CD14-positive monocyte (primary cell): ENCODE results near the gene EN2. TPM values are rescaled to one million over a fixed set of nuclear protein-coding genes. Genes with fewer than 3 reads are reported as not detected.

ENCODE experiments used
- DNase-seq, 3 donors: peaks; one replicate each; pipeline ENCODE4 v3.0.0-alpha.2; 2011 to 2022
- H2AFZ ChIP-seq: 2 replicates; pipeline ENCODE4 v1.6.0; 2012; ENCODE audit warnings: mild to moderate bottlenecking, low read depth, low read length, inconsistent platforms; ENCODE audit not compliant: insufficient read depth, poor library complexity, severe bottlenecking
- H3K27ac ChIP-seq, 2 donors: 1 replicate in 1 of 2; 2 replicates in 1 of 2; pipeline ENCODE4 v1.5.1; 2012 to 2013; ENCODE audit warnings: low read length in 2 of 2, control low read depth in 1 of 2, inconsistent platforms in 1 of 2, low read depth in 1 of 2, mild to moderate bottlenecking in 1 of 2
- H3K27me3 ChIP-seq, 2 donors: one replicate each; pipeline versions ENCODE4 v1.6.0 to v1.6.1; 2011 to 2013; ENCODE audit warnings: low read length in 2 of 2; ENCODE audit not compliant: control insufficient read depth in 2 of 2, insufficient read depth in 2 of 2
- H3K36me3 ChIP-seq, 2 donors: replicated peaks in 1 of 2; 1 replicate in 1 of 2; 2 replicates in 1 of 2; pipeline versions ENCODE4 v1.5.1 to v1.6.1; 2012 to 2013; ENCODE audit warnings: low read length in 2 of 2, control low read depth in 1 of 2, inconsistent platforms in 1 of 2, mild to moderate bottlenecking in 1 of 2; ENCODE audit not compliant: insufficient read depth in 2 of 2, control insufficient read depth in 1 of 2
- H3K4me1 ChIP-seq, 2 donors: 1 replicate in 1 of 2; 2 replicates in 1 of 2; pipeline versions ENCODE4 v1.5.1 to v1.6.1; 2012 to 2013; ENCODE audit warnings: low read length in 2 of 2, control low read depth in 1 of 2, inconsistent platforms in 1 of 2, mild to moderate bottlenecking in 1 of 2, moderate library complexity in 1 of 2; ENCODE audit not compliant: insufficient read depth in 2 of 2, control insufficient read depth in 1 of 2
- H3K4me2 ChIP-seq: replicated peaks from 2 replicates; pipeline ENCODE3; 2012; ENCODE audit warnings: low read length, moderate library complexity, mild to moderate bottlenecking; ENCODE audit not compliant: poor library complexity, severe bottlenecking; ENCODE audit errors: extremely low read depth
- H3K4me3 ChIP-seq, 3 experiments: fragments of 200-600 bp in 1 of 3; sonication (generic) in 1 of 3; replicated peaks in 1 of 3; 1 replicate in 2 of 3; 2 replicates in 1 of 3; pipeline ENCODE4 v1.5.1; 2011 to 2013; ENCODE audit warnings: low read length in 3 of 3, mild to moderate bottlenecking in 3 of 3, control low read depth in 2 of 3, low read depth in 2 of 3, inconsistent platforms in 1 of 3, moderate library complexity in 1 of 3
- H3K79me2 ChIP-seq: 2 replicates; pipeline ENCODE4 v1.6.0; 2012; ENCODE audit warnings: mild to moderate bottlenecking, control low read depth, inconsistent platforms, low read length, moderate library complexity; ENCODE audit not compliant: insufficient read depth
- H3K9ac ChIP-seq: 2 replicates; pipeline ENCODE4 v1.6.0; 2017; ENCODE audit warnings: low read length, mild to moderate bottlenecking; ENCODE audit not compliant: insufficient read depth, poor library complexity, severe bottlenecking
- H3K9me3 ChIP-seq, 2 donors: replicated peaks in 1 of 2; 1 replicate in 1 of 2; 2 replicates in 1 of 2; pipeline versions ENCODE4 v1.5.1 to v1.6.1; 2012 to 2013; ENCODE audit warnings: low read length in 2 of 2, control low read depth in 1 of 2; ENCODE audit not compliant: control insufficient read depth in 1 of 2, insufficient read depth in 1 of 2
- H4K20me1 ChIP-seq: 2 replicates; pipeline ENCODE4 v1.6.0; 2012; ENCODE audit warnings: mild to moderate bottlenecking, low read length, control low read depth, moderate library complexity; ENCODE audit not compliant: insufficient read depth
- H3K27ac Mint-ChIP-seq, 7 donors: one replicate each; pipeline ENCODE4 v1.8.0; 2020; ENCODE audit warnings: mild to moderate bottlenecking in 7 of 7, mixed read lengths in 7 of 7, moderate library complexity in 6 of 7, inconsistent platforms in 2 of 7
- H3K27me3 Mint-ChIP-seq, 3 donors: one replicate each; pipeline ENCODE4 v1.8.0; 2021 to 2022; ENCODE audit warnings: low read depth in 3 of 3, mild to moderate bottlenecking in 3 of 3, mixed read lengths in 3 of 3, moderate library complexity in 3 of 3, inconsistent platforms in 1 of 3
- H3K36me3 Mint-ChIP-seq, 2 donors: one replicate each; pipeline ENCODE4 v1.8.0; 2020; ENCODE audit warnings: mixed read lengths in 2 of 2, inconsistent platforms in 1 of 2, mild to moderate bottlenecking in 1 of 2
- H3K4me1 Mint-ChIP-seq: one replicate; pipeline ENCODE4 v1.8.0; 2020; ENCODE audit warnings: mild to moderate bottlenecking, mixed read lengths
- H3K4me3 Mint-ChIP-seq, 2 donors: one replicate each; pipeline ENCODE4 v1.8.0; 2020; ENCODE audit warnings: mild to moderate bottlenecking in 2 of 2, mixed read lengths in 2 of 2, moderate library complexity in 1 of 2
- H3K9me3 Mint-ChIP-seq, 7 donors: one replicate each; pipeline ENCODE4 v1.8.0; 2020 to 2022; ENCODE audit warnings: mixed read lengths in 7 of 7, mild to moderate bottlenecking in 6 of 7, moderate library complexity in 6 of 7, inconsistent platforms in 2 of 7
- WGBS: methylation state at CpG from one replicate; pipeline ENCODE4 v1.1.5; 2013; ENCODE audit warnings: missing lambda C conversion rate; ENCODE audit not compliant: insufficient coverage; 5-methylcytosine and 5-hydroxymethylcytosine counted together
- intact Hi-C, 2 donors: fragments of 100-400 bp; cut with micrococcal nuclease; formaldehyde crosslinking; loops; one replicate each; pipeline versions ENCODE4 v1.15.0 to v1.15.1; 2023
- polyA minus RNA-seq: library from RNA; depleted of rRNA, polyadenylated mRNA; stranded (reverse); fragments of >200 nt; gene quantifications from 2 replicates; pipeline ENCODE4 v1.2.3, GENCODE V29; 2012
- polyA plus RNA-seq, 3 donors: library from polyadenylated mRNA; depleted of rRNA in 1 of 3; unstranded in 2 of 3; stranded (reverse) in 1 of 3; fragments of 300-500 nt in 2 of 3; fragments of >200 nt in 1 of 3; fragmentation: Illumina TruSeq in 2 of 3; gene quantifications; 1 replicate in 2 of 3; 2 replicates in 1 of 3; pipeline ENCODE4 v1.2.3, GENCODE V29; 2012 to 2021
- total RNA-seq, 12 experiments: library from RNA in 1 of 12; stranded (reverse) in 1 of 12; fragments of 120-200 nt in 1 of 12; gene quantifications; one replicate each; pipeline ENCODE4 v1.2.4 and lab custom pipeline; 2013 to 2026; ENCODE audit warnings: mixed read lengths in 6 of 12, inconsistent platforms in 1 of 12
- TF ChIP-seq, protein P1 (sequence below): fragments of 200-600 bp; IDR thresholded peaks from one replicate; pipeline ENCODE4 v1.8.0; 2022; ENCODE audit warnings: antibody characterized with exemption, mild to moderate bottlenecking

Gene EN2
- total RNA-seq (2013): not detected
- not detected for polyA plus RNA-seq
- polyA minus RNA-seq: not detected in 2 replicates
- total RNA-seq (lab: John Stamatoyannopoulos, UW): 0 to 0.90 (median 0.08) reads per million in 11 experiments

DNA sequence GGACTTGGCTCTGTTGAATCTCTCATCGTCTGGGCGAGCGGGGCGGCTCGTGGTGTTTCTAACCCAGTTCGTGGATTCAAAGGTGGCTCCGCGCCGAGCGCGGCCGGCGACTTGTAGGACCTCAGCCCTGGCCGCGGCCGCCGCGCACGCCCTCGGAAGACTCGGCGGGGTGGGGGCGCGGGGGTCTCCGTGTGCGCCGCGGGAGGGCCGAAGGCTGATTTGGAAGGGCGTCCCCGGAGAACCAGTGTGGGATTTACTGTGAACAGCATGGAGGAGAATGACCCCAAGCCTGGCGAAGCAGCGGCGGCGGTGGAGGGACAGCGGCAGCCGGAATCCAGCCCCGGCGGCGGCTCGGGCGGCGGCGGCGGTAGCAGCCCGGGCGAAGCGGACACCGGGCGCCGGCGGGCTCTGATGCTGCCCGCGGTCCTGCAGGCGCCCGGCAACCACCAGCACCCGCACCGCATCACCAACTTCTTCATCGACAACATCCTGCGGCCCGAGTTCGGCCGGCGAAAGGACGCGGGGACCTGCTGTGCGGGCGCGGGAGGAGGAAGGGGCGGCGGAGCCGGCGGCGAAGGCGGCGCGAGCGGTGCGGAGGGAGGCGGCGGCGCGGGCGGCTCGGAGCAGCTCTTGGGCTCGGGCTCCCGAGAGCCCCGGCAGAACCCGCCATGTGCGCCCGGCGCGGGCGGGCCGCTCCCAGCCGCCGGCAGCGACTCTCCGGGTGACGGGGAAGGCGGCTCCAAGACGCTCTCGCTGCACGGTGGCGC lies at the start of gene EN2:
EN2 (plus strand) TSS at position 19 of the 767 bp plus-strand sequence; CDS start at position 268, 249 bp downstream.
- intact Hi-C loops: no loop called here
- Histone ChIP-seq H2AFZ (peak within 1 kb of the TSS; percentile 67), H3K27ac (no peak within 1 kb of the TSS), H3K9me3 (peaks cover 6 to 68% of the 10 kb centered on the region in 2 donors), H3K4me3 (peak within 1 kb of the TSS; percentile 28 to 77 (median 39)), H3K9ac (no peak within 1 kb of the TSS), H3K36me3 (no peaks in the 10 kb centered on the region), H3K4me2 (peak within 1 kb of the TSS; percentile 87), H4K20me1 (no peaks in the 10 kb centered on the region), H3K79me2 (no peaks in the 10 kb centered on the region), H3K4me1 (peaks cover 11 to 25% of the 10 kb centered on the region in 2 donors), H3K27me3 (peaks cover 78 to 86% of the 10 kb centered on the region in 2 donors)
- H3K4me1 Mint-ChIP-seq: peaks cover 24% of the 10 kb centered on the region
- TF ChIP-seq, protein P1, sequence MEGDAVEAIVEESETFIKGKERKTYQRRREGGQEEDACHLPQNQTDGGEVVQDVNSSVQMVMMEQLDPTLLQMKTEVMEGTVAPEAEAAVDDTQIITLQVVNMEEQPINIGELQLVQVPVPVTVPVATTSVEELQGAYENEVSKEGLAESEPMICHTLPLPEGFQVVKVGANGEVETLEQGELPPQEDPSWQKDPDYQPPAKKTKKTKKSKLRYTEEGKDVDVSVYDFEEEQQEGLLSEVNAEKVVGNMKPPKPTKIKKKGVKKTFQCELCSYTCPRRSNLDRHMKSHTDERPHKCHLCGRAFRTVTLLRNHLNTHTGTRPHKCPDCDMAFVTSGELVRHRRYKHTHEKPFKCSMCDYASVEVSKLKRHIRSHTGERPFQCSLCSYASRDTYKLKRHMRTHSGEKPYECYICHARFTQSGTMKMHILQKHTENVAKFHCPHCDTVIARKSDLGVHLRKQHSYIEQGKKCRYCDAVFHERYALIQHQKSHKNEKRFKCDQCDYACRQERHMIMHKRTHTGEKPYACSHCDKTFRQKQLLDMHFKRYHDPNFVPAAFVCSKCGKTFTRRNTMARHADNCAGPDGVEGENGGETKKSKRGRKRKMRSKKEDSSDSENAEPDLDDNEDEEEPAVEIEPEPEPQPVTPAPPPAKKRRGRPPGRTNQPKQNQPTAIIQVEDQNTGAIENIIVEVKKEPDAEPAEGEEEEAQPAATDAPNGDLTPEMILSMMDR: no peak
- peaks cover 83 to 95% (median 90%) of the 10 kb centered on the region in 3 donors for H3K27me3 Mint-ChIP-seq
- WGBS: 1% methylated on average over 105 of the region's 105 CpGs
- H3K4me3 Mint-ChIP-seq: peak within 1 kb of the TSS; percentile 74 to 86
- H3K36me3 Mint-ChIP-seq: peaks cover 3 to 6% of the 10 kb centered on the region in 2 donors
- peaks cover 2 to 53% (median 35%) of the 10 kb centered on the region in 7 donors for H3K9me3 Mint-ChIP-seq
- no peak for DNase-seq
- H3K27ac Mint-ChIP-seq: no peak within 1 kb of the TSS

DNA sequence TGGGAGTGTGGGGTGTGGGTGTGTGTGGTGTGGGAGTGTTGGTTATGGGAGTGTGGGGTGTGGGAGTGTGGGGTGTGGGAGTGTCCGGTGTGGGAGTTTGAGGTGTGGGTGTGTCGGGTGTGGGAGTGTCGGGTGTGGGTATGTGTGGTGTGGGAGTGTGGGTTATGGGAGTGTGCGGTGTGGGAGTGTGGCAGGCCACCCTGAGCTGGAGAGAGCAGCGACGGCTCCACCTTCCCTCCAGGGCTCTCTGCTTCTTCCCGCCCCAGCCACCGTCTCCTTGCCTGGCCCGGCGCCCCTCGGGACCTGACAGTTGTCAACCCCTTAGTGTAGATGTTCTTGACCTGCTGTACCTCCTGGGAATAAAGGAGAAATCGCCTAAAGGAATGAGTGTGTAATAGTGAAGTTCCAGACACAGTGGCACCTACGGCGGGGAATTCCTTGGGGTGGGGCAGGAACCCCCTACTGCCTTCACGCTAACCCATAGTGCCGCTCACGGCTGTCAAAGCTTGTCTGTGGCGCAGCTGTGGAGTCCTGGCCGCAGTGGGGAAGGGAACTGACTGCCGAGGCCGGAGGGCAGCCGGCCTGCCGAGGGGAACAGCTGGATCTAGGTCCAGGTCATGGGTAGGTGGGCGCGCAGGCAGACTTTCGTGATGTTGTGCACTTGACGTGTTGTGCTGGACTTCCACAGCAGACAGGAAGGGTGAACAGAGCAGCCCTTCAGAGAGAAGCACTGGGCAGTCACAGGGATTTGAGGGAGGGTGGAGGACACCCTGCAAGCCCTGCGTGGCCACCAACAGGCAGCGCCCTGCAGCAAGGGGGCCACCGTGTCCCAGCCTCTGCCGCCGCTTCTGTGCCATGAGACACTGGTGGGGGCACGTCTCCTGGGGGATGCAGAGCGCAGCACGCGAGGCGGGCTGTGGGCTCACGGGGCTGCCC lies 49.0 kb upstream of the EN2 start:
- Histone ChIP-seq H2AFZ (no peak overlapping the region), H3K36me3 (no peaks in the 10 kb centered on the region), H3K79me2 (no peaks in the 10 kb centered on the region), H3K4me3 (no peak overlapping the region), H3K9me3 (no peaks in the 10 kb centered on the region), H3K9ac (no peak overlapping the region), H4K20me1 (no peaks in the 10 kb centered on the region), H3K4me2 (no peak overlapping the region), H3K27ac (no peak overlapping the region), H3K4me1 (no peaks in the 10 kb centered on the region), H3K27me3 (peaks cover 0 to 22% of the 10 kb centered on the region in 2 donors)
- Mint-ChIP-seq H3K4me1 (no peaks in the 10 kb centered on the region), H3K4me3 (peak overlapping the region in 1 of 2 donors; percentile 21), H3K27ac (no peak overlapping the region), H3K9me3 (peaks cover 0 to 2% (median 0%) of the 10 kb centered on the region in 7 donors), H3K27me3 (peaks cover 18 to 61% (median 22%) of the 10 kb centered on the region in 3 donors), H3K36me3 (no peaks in the 10 kb centered on the region)
- WGBS: 39% methylated on average over 31 of the region's 38 CpGs
- no peak for DNase-seq
- intact Hi-C loops: no loop called here
- TF ChIP-seq, protein P1: no peak
